Hepatocyte (in vitro differentiated cells): ENCODE results near the gene ARFRP1.

Source experiments
- EZH2 ChIP-seq: fragments of 200-600 bp; sonication (generic); IDR thresholded peaks from 2 replicates; pipeline ENCODE4 v1.6.1; 2016; ENCODE audit warnings: antibody characterized with exemption, mild to moderate bottlenecking, borderline replicate concordance
- TF ChIP-seq, protein P1 (sequence below): fragments of 200-600 bp; sonication (generic); IDR thresholded peaks from 2 replicates; pipeline ENCODE4 v1.5.1; 2016; ENCODE audit warnings: antibody characterized with exemption, mild to moderate bottlenecking; ENCODE audit not compliant: poor library complexity

GRCh38 chr20:63755933-63756647 is 48.3 kb upstream of the ARFRP1 start:
- TF ChIP-seq, protein P1, sequence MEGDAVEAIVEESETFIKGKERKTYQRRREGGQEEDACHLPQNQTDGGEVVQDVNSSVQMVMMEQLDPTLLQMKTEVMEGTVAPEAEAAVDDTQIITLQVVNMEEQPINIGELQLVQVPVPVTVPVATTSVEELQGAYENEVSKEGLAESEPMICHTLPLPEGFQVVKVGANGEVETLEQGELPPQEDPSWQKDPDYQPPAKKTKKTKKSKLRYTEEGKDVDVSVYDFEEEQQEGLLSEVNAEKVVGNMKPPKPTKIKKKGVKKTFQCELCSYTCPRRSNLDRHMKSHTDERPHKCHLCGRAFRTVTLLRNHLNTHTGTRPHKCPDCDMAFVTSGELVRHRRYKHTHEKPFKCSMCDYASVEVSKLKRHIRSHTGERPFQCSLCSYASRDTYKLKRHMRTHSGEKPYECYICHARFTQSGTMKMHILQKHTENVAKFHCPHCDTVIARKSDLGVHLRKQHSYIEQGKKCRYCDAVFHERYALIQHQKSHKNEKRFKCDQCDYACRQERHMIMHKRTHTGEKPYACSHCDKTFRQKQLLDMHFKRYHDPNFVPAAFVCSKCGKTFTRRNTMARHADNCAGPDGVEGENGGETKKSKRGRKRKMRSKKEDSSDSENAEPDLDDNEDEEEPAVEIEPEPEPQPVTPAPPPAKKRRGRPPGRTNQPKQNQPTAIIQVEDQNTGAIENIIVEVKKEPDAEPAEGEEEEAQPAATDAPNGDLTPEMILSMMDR: no peak
- no peak for TF ChIP-seq EZH2
